LNCAP (cell line): Measurements from ENCODE around the gene RGL4.

Experiments
- CTCF ChIP-seq: fragments of 450-650 bp; IDR thresholded peaks from 2 replicates; pipeline ENCODE4 v1.5.1; 2017; ENCODE audit warnings: mild to moderate bottlenecking

RGL4 gene

GRCh38 chr22:23722724-23723123 is 31.9 kb downstream of the RGL4 start:
- TF ChIP-seq CTCF, result no peak

GRCh38 chr22:23737696-23738095 is 46.9 kb downstream of the RGL4 start:
- TF ChIP-seq CTCF, result no peak

GRCh38 chr22:23742505-23743264 is 51.9 kb downstream of the RGL4 start:
- TF ChIP-seq CTCF, result no peak

GRCh38 chr22:23743303-23743705 is 52.5 kb downstream of the RGL4 start:
- no peak for TF ChIP-seq CTCF

- no peak for TF ChIP-seq CTCF
Measured at GRCh38 chr22:23744001-23744400, 53.2 kb downstream of the RGL4 start.

GRCh38 chr22:23744485-23744884 is 53.7 kb downstream of the RGL4 start:
- no peak for TF ChIP-seq CTCF

GRCh38 chr22:23745791-23746190 is 55.0 kb downstream of the RGL4 start:
- TF ChIP-seq CTCF, result no peak
